Neural progenitor cell (in vitro differentiated cells): Measurements from ENCODE around the gene RTP3. TPM values are rescaled to one million over a fixed set of nuclear protein-coding genes. Genes with fewer than 3 reads are reported as not detected.

Experiments used
- DNase-seq: peaks from one replicate; pipeline ENCODE4 v3.0.0-alpha.2; 2016; ENCODE audit warnings: low spot score
- H2AFZ ChIP-seq: fragments of 200-600 bp; sonication (generic); replicated peaks from 2 replicates; pipeline ENCODE4 v1.6.1; 2016; ENCODE audit warnings: antibody characterized with exemption
- H3F3A ChIP-seq: fragments of 200-600 bp; sonication (generic); 2 replicates; pipeline ENCODE4 v1.6.1; 2016; ENCODE audit warnings: antibody characterized with exemption, low read depth
- H3K27ac ChIP-seq: fragments of 200-600 bp; sonication (generic); 2 replicates; pipeline ENCODE4 v1.5.1; 2016; ENCODE audit warnings: mild to moderate bottlenecking
- H3K27me3 ChIP-seq: fragments of 200-600 bp; sonication (generic); 2 replicates; pipeline ENCODE4 v1.6.1; 2016; ENCODE audit warnings: mild to moderate bottlenecking, moderate library complexity
- H3K36me3 ChIP-seq: fragments of 200-600 bp; sonication (generic); 2 replicates; pipeline ENCODE4 v1.5.1; 2016
- H3K4me1 ChIP-seq: fragments of 200-600 bp; sonication (generic); 2 replicates; pipeline ENCODE4 v1.6.1; 2016; ENCODE audit warnings: mixed run types
- H3K4me2 ChIP-seq: fragments of 200-600 bp; sonication (generic); 2 replicates; pipeline ENCODE4 v1.6.1; 2016
- H3K4me3 ChIP-seq: fragments of 200-600 bp; sonication (generic); 2 replicates; pipeline ENCODE4 v1.5.1; 2016
- H3K79me2 ChIP-seq: fragments of 200-600 bp; sonication (generic); 2 replicates; pipeline ENCODE4 v1.6.1; 2016; ENCODE audit warnings: low read depth
- H3K9ac ChIP-seq: fragments of 200-600 bp; sonication (generic); 2 replicates; pipeline ENCODE4 v1.6.1; 2016
- H3K9me3 ChIP-seq: fragments of 200-600 bp; sonication (generic); 2 replicates; pipeline ENCODE4 v1.5.1; 2016; ENCODE audit warnings: low read depth
- H4K20me1 ChIP-seq: fragments of 200-600 bp; sonication (generic); 2 replicates; pipeline ENCODE4 v1.6.1; 2016; ENCODE audit warnings: low read depth
- H3K27ac Mint-ChIP-seq: 3 replicates; pipeline ENCODE4 v1.8.0; 2021; ENCODE audit warnings: mixed read lengths
- H3K27me3 Mint-ChIP-seq: 2 replicates; pipeline ENCODE4 v1.8.0; 2022; ENCODE audit warnings: low read depth, mild to moderate bottlenecking, inconsistent platforms, moderate library complexity, mixed read lengths; ENCODE audit not compliant: insufficient read depth
- H3K36me3 Mint-ChIP-seq: 3 replicates; pipeline ENCODE4 v1.8.0; 2021; ENCODE audit warnings: mixed read lengths
- H3K4me1 Mint-ChIP-seq: 3 replicates; pipeline ENCODE4 v1.8.0; 2021; ENCODE audit warnings: mixed read lengths
- H3K4me3 Mint-ChIP-seq: 3 replicates; pipeline ENCODE4 v1.8.0; 2021; ENCODE audit warnings: mild to moderate bottlenecking, moderate library complexity, mixed read lengths
- H3K9me3 Mint-ChIP-seq: 3 replicates; pipeline ENCODE4 v1.8.0; 2020; ENCODE audit warnings: mixed read lengths
- CTCF ChIP-seq: fragments of 200-600 bp; sonication (generic); IDR thresholded peaks from 2 replicates; pipeline ENCODE4 v1.5.1; 2017; ENCODE audit warnings: antibody characterized with exemption, mild to moderate bottlenecking
- EZH2 ChIP-seq: fragments of 200-600 bp; sonication (generic); IDR thresholded peaks from 2 replicates; pipeline ENCODE4 v1.6.1; 2017; ENCODE audit warnings: antibody characterized with exemption, mild to moderate bottlenecking, moderate library complexity
- EZH2phosphoT487 ChIP-seq: fragments of 200-600 bp; sonication (generic); IDR thresholded peaks from 2 replicates; pipeline ENCODE4 v1.6.1; 2017; ENCODE audit warnings: antibody characterized with exemption
- total RNA-seq: library from RNA; depleted of rRNA; stranded (reverse); fragments of >200 nt; gene quantifications from 2 replicates; pipeline ENCODE4 v1.2.3, GENCODE V29; 2015; ENCODE audit warnings: low replicate concordance

Gene RTP3
- total RNA-seq, 1 donor from 2014 or later = not detected

GRCh38 chr3:46517016-46517783 lies 19.4 kb downstream of the RTP3 start:
- no peaks in the 10 kb centered on the region for H3K36me3 ChIP-seq
- Mint-ChIP-seq H3K9me3 (no peaks in the 10 kb centered on the region), H3K36me3 (no peaks in the 10 kb centered on the region), H3K4me1 (no peaks in the 10 kb centered on the region), H3K4me3 (no peak overlapping the region), H3K27me3 (no peaks in the 10 kb centered on the region), H3K27ac (peak overlapping the region; percentile 27)
- H2AFZ ChIP-seq = no peak overlapping the region
- no peak overlapping the region for H3K4me2 ChIP-seq
- no peak overlapping the region for H3K9ac ChIP-seq
- DNase-seq = no peak
- no peaks in the 10 kb centered on the region for H3K4me1 ChIP-seq
- no peaks in the 10 kb centered on the region for H3F3A ChIP-seq
- no peaks in the 10 kb centered on the region for H4K20me1 ChIP-seq
- H3K9me3 ChIP-seq = no peaks in the 10 kb centered on the region
- H3K27ac ChIP-seq = no peak overlapping the region
- H3K79me2 ChIP-seq = no peaks in the 10 kb centered on the region
- H3K27me3 ChIP-seq = no peaks in the 10 kb centered on the region
- TF ChIP-seq EZH2 = no peak
- H3K4me3 ChIP-seq = no peak overlapping the region

GRCh38 chr3:46517784-46518181 lies 20.0 kb downstream of the RTP3 start:
- H3K27me3 Mint-ChIP-seq = no peaks in the 10 kb centered on the region
- no peaks in the 10 kb centered on the region for H3K27me3 ChIP-seq
- no peak overlapping the region for H3K4me2 ChIP-seq
- no peaks in the 10 kb centered on the region for H3K4me1 Mint-ChIP-seq
- H3K36me3 ChIP-seq = no peaks in the 10 kb centered on the region
- H3K27ac ChIP-seq = no peak overlapping the region
- no peaks in the 10 kb centered on the region for H4K20me1 ChIP-seq
- TF ChIP-seq EZH2phosphoT487 (no peak), CTCF (no peak), EZH2 (no peak)
- H3K9ac ChIP-seq = no peak overlapping the region
- H3K36me3 Mint-ChIP-seq = no peaks in the 10 kb centered on the region
- no peaks in the 10 kb centered on the region for H3K79me2 ChIP-seq
- H3K27ac Mint-ChIP-seq = no peak overlapping the region
- no peaks in the 10 kb centered on the region for H3K4me1 ChIP-seq
- H3K9me3 ChIP-seq = no peaks in the 10 kb centered on the region
- no peak for DNase-seq
- H3F3A ChIP-seq = no peaks in the 10 kb centered on the region
- H3K4me3 Mint-ChIP-seq = no peak overlapping the region
- H3K9me3 Mint-ChIP-seq = no peaks in the 10 kb centered on the region
- no peak overlapping the region for H2AFZ ChIP-seq
- no peak overlapping the region for H3K4me3 ChIP-seq

- no peaks in the 10 kb centered on the region for H3K27me3 Mint-ChIP-seq
- no peak overlapping the region for H3K4me3 ChIP-seq
- H3K79me2 ChIP-seq = no peaks in the 10 kb centered on the region
- H3K9ac ChIP-seq = no peak overlapping the region
- H3K36me3 ChIP-seq = no peaks in the 10 kb centered on the region
- no peaks in the 10 kb centered on the region for H4K20me1 ChIP-seq
- H3K9me3 Mint-ChIP-seq = no peaks in the 10 kb centered on the region
- no peaks in the 10 kb centered on the region for H3K9me3 ChIP-seq
- no peak overlapping the region for H3K27ac ChIP-seq
- H3K4me1 Mint-ChIP-seq = no peaks in the 10 kb centered on the region
- no peak overlapping the region for H2AFZ ChIP-seq
- H3F3A ChIP-seq = no peaks in the 10 kb centered on the region
- no peak overlapping the region for H3K4me3 Mint-ChIP-seq
- no peaks in the 10 kb centered on the region for H3K27me3 ChIP-seq
- H3K36me3 Mint-ChIP-seq = no peaks in the 10 kb centered on the region
- no peak overlapping the region for H3K4me2 ChIP-seq
- TF ChIP-seq CTCF (no peak), EZH2phosphoT487 (no peak), EZH2 (no peak)
- H3K27ac Mint-ChIP-seq = no peak overlapping the region
- no peak for DNase-seq
- H3K4me1 ChIP-seq = no peaks in the 10 kb centered on the region
Observed at GRCh38 chr3:46519952-46520351, 22.2 kb downstream of the RTP3 start.

- Mint-ChIP-seq H3K36me3 (no peaks in the 10 kb centered on the region), H3K27ac (no peak overlapping the region), H3K4me3 (no peak overlapping the region), H3K9me3 (no peaks in the 10 kb centered on the region), H3K4me1 (no peaks in the 10 kb centered on the region), H3K27me3 (no peaks in the 10 kb centered on the region)
- H3K4me3 ChIP-seq = no peak overlapping the region
- H3F3A ChIP-seq = no peaks in the 10 kb centered on the region
- no peaks in the 10 kb centered on the region for H3K79me2 ChIP-seq
- no peak overlapping the region for H3K4me2 ChIP-seq
- TF ChIP-seq EZH2phosphoT487 (no peak), EZH2 (no peak), CTCF (no peak)
- no peak overlapping the region for H2AFZ ChIP-seq
- H3K27me3 ChIP-seq = no peaks in the 10 kb centered on the region
- H4K20me1 ChIP-seq = no peaks in the 10 kb centered on the region
- H3K36me3 ChIP-seq = no peaks in the 10 kb centered on the region
- no peak for DNase-seq
- H3K27ac ChIP-seq = no peak overlapping the region
- H3K9me3 ChIP-seq = no peaks in the 10 kb centered on the region
- H3K9ac ChIP-seq = no peak overlapping the region
- no peaks in the 10 kb centered on the region for H3K4me1 ChIP-seq
Observed at GRCh38 chr3:46520531-46520930, 22.8 kb downstream of the RTP3 start.
